Stimulated activated CD8-positive, alpha-beta memory T cell treated with anti-CD3 and anti-CD28 coated beads, Interleukin-12 subunit alpha, Interleukin-12 subunit beta, amount 100 ng/mL, for 24 hours (primary cell): Measurements from ENCODE around the gene RRAD.
"Not testable (repeated sequence)": the region's sequence is repeated elsewhere in the genome, so short reads cannot be mapped to it uniquely, and the experiment has no call there.

Experiments
- DNase-seq: peaks from one replicate; pipeline ENCODE4 v3.0.0-alpha.2; 2020; ENCODE audit errors: extremely low read depth

The RRAD gene, protein sequence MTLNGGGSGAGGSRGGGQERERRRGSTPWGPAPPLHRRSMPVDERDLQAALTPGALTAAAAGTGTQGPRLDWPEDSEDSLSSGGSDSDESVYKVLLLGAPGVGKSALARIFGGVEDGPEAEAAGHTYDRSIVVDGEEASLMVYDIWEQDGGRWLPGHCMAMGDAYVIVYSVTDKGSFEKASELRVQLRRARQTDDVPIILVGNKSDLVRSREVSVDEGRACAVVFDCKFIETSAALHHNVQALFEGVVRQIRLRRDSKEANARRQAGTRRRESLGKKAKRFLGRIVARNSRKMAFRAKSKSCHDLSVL

DNA sequence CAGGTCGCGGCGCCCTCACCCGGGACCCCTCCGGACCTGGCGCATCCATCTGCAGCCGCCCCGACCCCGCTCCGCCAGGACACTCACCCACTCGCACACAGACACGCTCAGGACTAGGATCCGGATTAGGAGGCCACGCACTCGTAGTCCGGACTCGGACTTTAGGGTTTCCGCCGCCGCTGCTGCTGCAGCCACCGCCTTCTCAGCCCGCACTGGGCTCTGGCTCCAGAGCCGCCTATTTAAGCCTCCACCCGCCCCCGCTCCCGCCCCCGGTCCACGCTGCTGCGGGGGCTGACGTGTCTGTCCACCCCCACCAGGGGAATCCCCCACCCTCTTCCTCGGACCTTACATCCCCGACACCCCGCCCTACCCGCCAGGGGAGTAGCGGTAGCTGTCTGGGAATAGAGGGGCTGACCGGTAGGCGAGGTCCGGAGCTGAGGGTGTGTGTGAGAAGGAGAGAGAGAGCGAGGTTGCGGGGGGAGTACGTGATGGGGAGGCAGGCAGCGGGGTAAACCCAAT is at the start of gene RRAD:
RRAD (minus strand) TSS at position 214 of the 519 bp plus-strand sequence. CDS start 356 bp downstream, outside the sequence.
- DNase-seq, result no peak

DNA sequence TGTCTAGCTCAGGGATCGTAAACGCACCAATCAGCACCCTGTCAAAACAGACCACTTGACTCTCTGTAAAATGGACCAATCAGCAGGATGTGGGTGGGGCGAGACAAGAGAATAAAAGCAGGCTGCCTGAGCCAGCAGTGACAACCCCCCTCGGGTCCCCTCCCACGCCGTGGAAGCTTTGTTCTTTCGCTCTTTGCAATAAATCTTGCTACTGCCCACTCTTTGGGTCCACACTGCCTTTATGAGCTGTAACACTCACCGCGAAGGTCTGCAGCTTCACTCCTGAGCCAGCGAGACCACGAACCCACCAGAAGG is 49.6 kb upstream of the RRAD start:
- DNase-seq, result not testable (repeated sequence)

DNA sequence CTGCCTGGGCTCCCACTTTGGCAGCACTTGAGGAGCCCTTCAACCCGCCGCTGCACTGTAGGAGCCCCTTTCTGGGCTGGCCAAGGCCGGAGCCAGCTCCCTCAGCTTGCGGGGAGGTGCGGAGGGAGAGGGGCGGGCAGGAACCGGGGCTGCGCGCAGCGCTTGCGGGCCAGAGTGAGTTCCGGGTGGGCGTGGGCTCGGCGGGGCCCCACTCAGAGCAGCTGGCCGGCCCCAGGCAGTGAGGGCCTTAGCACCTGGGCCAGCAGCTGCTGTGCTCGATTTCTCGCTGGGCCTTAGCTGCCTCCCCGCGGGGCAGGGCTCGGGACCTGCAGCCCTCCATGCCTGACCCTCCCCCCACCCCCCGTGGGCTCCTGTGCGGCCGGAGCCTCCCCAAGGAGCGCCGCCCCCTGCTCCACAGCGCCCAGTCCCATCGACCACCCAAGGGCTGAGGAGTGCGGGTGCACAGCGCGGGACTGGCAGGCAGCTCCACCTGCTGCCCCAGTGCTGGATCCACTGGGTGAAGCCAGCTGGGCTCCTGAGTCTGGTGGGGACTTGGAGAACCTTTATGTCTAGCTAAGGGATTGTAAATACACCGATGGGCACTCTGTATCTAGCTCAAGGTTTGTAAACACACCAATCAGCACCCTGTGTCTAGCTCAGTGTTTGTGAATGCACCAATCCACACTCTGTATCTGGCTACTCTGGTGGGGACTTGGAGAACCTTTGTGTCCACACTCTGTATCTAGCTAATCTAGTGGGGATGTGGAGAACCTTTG is 49.0 kb upstream of the RRAD start:
- DNase-seq, result not testable (repeated sequence)

DNA sequence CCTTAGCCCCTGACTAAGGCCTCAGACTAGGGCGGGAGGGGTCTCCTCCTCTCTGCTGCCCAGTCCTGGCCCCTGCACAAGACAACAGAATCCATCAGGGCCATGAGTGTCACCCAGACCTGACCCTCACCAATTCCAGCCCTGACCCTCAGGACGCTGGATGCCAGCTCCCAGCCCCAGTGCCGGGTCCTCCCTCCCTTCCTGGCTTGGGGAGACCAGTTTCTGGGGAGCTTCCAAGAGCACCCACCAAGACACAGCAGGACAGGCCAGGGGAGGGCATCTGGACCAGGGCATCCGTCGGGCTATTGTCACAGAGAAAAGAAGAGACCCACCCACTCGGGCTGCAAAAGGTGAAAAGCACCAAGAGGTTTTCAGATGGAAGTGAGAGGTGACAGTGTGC is 48.4 kb upstream of the RRAD start:
- DNase-seq, result no peak

DNA sequence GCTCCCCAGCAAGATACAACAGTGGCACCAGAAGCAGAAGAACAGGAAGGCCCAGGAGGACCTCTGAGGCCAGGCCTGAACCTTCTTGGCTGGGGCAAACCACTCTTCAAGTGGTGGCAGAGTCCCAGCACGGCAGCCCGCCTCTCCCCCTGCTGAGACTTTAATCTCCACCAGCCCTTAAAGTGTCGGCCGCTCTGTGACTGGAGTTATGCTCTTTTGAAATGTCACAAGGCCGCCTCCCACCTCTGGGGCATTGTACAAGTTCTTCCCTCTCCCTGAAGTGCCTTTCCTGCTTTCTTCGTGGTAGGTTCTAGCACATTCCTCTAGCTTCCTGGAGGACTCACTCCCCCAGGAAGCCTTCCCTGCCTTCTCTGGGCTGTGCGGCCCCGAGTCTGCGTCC is 47.6 kb upstream of the RRAD start:
- no peak for DNase-seq

DNA sequence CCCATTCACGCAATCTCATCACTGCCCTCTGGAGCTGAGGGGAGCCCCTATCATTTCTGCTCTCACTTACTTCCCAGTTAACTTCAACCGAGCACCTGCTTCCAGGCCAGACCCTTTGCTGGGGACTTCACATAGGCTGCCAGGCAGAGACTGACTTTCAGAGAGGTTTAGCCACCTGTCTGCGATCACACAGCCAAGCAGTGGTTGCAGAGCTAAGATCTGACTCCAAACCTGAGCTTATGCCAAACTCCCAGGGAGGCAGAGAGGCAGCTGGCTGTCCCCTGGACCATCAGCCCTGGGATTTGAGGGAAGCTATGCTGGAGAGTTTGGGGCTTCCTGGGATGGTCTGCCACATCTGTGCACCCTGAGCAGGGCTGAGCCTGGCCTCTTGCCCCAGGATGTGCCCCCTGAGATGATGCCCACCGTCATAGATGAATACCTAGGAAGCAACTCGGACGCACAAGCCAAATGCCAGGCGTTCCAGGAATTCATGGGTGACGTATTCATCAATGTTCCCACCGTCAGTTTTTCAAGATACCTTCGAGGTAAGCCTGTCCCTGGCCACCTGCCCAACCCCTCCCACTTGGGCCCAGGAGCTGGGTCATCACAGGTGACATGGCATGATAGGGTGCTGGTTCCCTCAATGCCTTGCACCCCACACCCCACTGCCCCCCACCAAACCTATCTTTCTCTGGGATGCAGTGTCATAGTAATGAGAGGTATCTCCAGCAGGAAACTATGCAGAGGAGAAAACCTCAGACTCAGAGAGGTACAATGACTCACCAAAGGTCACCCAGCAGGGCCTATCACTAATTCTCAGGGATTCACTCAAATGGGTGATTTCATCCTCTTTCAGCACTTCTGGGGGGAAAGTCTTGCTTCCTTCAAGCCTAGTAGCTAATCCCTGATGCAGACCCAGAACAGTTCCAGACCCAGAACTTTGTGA is 45.7 kb upstream of the RRAD start:
- DNase-seq, result no peak

DNA sequence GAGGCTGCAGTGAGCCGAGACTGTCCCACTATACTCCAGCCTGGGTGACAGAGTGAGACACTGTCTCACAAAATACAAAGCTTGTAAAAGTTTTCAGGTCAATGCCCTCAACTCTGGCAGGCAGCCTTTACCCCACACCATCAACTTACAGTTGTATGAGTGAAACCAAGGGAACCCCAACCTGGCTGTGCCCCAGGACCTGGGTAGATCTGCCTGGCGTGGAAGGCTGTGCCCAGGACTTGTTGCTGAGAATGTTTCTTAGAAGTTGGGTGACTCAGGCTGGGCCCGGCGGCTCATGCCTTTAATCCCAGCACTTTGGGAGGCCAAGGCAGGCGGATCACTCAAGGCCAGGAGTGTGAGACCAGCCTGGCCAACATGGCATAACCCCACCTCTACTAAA is 43.5 kb upstream of the RRAD start:
- DNase-seq, result no peak

DNA sequence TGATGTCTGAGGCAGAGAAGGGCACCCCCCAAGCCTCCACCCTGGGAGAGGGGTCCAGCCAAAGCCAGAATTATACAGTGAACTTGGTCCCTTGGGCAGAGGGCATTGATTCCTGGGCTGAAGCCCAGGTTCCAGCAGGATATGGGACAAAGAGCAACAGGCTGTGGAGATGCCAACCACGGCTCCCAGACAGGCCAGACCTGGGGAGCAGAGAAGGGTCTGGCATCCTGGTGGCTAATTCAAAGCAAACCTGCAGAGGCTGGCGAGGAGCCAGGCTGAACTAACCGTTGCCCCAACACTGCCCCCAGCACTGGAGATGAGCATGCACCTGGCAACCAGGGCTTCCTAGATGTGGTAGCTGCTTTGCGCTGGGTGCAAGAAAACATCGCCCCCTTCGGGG is 38.7 kb upstream of the RRAD start:
- no peak for DNase-seq

DNA sequence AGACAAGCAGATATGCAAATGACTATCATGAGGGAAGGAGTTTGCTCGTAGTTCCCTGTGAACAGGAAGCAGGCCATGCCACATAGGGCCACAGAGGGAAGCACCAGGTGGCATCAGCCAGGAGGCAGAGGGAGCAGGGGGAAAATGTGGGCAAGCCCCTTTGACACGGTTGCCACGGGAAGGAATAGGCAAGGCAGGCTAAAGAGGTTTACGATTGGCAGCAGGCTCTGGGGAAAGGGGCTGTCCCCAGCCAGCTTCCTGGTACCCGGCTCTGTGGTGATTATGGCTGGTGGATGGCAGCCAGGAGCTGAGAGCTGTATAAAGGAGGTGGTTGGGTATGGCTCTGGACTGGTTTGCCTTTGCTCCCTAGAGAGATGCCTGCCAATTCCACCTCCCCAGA is 36.6 kb upstream of the RRAD start:
- DNase-seq, result no peak

DNA sequence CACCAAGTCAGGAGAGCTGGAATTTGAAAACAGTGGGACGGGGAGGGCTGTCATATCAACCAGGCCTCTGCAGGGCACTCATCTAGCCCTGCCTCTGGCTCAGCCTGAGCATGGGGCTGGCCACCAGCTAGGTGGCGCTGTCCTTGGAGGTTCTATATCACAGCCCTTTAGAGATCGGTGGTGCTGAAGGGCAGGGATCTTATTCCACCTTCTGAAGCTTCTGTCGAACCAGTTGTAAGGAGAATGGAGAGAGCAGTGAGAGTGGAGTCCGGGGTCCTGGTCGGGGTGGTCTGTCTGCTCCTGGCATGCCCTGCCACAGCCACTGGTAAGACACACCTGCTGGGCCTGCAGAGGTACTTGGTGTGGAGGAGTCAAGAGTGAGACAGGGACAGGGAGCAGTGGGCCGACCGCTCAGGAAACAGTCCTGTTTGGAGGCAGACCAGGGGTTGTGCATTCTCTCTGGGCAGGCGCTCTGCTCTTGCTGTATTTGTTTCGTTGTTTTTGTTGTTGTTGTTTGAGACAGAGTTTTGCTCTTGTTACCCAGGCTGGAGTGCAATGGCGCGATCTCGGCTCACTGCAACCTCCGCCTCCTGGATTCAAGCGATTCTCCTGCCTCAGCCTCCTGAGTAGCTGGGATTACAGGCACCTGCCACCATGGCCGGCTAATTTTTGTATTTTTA is 35.9 kb upstream of the RRAD start, which contains the start of gene CES3:
CES3 (plus strand) TSS at position 202 of the 680 bp plus-strand sequence; CDS start at position 244, 42 bp downstream.
- no peak for DNase-seq

DNA sequence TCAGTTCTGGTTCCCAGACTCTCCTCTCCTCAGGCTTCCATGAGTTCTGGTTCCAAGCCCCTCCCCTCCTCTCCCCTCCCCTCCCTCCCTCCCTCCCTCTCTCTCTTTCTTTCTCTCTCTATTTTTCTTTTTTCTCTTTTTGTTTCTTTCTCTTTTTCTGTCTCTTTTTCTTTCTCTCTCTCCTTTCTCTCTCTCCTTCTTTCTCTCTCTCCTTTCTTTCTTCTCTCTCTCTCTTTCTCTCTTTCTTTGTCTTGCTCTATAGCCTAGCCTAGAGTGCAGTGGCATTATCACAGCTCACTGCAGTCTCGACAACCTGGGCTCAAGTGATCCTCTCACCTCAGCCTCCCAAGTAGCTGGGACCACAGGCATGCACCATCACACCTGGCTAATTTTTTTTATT is 34.9 kb upstream of the RRAD start:
- no peak for DNase-seq

DNA sequence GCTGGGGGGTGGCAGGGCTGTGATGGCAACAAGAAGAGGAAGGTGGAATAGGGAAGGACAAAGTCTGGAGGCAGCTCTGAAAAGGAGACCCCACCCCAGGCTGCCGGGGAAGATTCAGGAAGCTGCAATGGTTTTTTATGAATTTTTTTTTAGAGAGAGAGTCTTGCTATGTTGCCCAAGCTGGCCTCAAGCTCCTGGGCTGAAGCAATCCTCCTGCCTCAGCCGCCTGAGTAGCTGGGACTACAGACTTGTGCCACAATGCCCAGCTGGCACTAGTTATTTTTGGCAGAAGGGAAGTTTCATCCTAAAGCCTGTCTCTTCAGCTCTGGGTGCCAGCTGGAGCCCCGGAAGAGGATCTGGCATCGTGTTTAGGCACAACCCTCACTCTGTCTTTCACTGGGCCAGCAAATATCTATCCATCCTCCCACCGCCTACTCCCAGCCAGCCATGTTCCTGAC is 34.4 kb upstream of the RRAD start:
- no peak for DNase-seq

DNA sequence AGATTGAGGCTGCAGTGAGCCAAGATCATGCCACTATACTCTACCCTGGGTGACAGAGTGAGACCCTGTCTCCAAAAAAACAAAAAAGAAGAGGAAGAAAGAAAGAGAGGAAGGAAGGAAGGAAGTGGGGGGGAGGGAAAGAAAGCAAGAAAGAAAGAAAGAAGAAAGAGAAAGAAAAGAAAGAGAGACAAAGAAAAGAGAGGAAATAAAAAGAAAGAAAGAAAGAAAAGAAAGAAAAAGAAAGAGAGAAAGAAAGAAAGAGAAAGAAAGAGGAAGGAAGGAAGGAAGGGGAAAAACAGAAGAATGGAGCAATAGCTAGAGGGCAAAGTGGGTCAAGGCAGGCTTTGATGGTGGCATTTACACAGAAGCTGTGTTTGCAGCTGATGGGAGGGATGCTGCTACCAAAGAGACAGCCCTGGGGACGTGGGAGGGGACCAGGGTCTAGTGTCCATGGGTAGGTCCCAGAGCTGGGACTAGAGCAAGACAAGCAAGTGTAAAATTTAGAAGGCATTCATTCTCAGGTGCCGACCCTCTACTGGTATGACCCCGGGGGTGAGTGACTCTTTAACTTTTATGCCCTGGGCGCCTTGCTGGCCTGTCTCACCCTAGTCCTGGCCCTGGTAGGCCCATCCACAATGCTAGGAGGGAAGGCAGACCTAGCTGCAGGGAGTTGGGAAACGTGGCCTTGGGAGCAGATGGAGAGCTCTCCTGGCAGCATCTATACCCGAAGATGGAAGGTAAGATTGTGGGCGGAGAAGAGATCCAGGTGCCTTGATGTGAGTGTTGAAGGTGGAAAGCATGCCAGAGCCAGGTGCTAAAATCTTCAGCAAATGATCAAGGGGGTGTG is 33.7 kb upstream of the RRAD start:
- no peak for DNase-seq

DNA sequence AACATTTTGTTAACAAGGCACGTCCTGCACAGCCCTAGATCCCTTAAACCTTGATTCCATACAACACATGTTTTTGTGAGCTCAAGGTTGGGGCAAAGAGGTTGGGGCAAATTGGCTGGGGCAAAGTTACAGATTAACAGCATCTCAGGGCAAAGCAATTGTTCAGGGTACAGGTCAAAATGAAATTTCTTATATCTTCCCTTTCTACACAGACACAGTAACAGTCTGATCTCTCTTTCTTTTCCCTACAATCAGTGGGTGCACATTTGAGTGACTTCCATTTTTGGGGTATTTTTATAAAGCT is 30.8 kb upstream of the RRAD start:
- not testable (repeated sequence) for DNase-seq

DNA sequence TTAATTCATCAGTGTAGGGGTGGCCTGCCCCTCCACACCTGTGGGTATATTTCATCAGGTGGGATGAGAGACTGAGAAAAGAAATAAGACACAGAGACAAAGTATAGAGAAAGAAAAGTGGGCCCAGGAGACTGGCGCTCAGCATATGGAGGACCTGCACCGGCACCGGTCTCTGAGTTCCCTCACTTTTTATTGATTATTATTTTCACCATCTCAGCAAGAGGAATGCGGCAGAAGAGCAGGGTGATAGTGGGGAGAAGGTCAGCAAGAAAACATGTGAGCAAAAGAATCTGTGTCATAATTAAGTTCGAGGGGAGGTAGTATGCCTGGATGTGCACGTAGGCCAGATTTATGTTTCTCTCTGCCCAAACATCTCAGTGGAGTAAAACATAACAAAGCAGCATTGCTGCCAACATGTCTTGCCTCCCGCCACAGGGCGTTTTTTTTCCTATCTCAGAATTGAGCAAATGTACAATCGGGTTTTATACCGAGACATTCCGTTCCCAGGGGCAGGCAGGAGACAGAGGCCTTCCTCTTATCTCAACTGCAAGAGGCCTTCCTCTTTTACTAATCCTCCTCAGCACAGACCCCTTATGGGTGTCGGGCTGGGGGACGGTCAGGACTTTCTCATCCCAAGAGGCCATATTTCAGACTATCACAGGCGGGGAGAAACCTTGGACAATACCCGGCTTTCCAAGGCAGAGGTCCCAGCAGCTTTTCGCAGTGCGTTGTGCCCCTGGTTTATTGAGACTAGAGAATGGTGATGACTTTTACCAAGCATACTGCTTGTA is 30.2 kb upstream of the RRAD start:
- DNase-seq, result not testable (repeated sequence)

DNA sequence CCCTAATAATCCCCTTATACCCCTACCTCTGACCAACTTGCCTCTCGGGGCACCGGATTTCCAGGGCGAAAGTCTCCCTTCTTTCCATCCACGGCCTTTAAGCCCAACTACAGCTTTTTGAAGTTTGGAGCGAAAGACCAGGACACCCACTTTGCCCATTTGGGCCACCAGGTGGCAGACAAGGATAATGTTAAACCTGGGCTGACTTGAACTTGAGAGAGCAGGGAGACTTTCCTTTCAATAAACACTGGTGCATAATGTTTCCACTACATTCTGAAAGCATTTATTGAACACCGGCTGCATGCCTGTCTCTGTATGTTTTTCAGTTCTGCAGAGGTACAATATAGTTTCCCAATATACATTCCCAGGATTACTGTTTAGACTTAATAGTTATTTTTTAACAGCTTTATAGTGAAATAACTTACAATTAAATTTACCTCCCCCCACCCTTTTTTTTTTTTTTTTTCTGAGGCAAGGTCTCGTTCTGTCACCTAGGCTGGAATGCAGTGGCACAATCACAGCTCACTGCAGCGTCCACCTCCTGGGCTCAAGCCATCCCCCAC is 28.8 kb upstream of the RRAD start:
- DNase-seq, result peak; percentile 34

DNA sequence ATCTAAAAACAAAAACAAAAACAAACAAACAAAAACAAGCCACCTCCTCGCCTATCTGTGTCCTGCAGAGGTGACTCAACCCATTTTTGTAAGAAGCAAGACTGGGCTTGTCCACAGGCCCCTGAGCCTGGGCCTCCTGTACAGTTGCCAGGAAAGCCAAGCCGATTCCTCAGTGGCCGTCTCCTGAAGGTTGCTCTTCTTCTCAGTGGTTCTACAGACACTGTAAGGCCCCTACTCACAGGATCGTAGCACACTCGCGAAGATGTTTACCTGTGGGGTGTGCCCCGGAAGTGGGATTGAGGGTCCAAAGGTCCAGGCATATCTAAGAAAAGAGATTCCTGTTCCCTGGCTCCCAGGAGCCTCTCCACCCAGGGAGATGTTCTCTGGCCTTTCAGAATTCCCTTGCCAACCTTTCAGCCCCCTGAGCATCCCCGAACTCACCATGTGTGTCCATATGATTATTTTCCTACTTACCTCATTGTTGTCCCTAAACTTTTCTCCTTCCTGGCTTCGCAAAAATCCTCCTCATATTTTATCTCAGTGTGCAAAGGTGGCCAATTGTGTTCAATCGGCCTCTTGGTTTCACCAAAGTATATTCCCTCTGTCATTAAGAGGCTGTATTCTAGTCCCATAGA is 28.2 kb upstream of the RRAD start:
- no peak for DNase-seq

DNA sequence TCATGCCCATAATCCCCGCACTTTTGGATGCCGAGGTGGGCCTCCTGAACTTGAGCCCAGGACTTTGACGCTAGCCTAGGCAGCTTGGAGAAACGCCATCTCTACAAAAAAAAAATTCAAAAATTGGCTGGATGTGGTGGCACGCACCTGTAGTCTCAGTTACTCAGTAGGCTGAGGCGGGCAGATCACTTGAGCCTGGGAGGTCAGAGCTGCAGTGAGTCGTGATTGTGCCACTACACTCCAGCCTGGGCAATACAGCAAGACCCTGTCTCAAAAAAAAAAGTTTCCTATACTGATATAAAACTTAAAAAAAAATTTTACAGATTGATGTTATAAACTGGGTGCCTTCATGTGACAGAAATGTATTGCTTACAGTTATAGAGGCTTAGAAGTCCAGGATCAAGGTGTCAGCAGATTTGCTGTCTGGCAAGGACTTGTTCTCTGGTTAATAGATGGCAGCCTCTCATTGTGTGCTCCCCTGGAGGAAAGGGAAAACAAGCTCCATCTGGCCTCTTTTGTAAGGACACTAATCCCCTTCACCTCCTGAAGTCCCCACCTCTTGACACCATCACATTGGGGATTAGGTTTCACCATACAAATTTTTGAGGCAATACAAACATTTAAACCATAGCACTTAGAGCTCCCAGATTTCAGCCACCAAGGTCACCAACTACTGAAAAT is 27.2 kb upstream of the RRAD start:
- no peak for DNase-seq
